ENCODE results near the gene SMG6.

DNA sequence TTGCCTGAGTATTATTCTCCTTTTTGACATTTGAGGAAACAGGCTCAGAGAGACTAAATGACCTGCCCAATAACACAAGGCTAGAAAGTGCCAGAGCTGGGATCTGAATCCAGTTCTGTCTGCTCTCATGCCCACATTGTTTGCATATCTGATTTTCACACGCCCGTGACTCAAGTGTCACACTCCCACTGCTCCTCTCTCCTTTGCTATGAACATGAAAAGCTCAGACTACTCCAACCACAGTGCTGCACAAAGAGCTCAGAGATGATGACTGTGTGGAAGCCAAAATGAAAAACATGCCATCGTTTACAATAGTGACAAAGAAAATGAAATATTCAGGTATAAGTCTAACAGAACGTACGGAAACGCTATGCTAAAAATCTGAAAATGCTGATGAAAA lies 107.9 kb downstream of the SMG6 start:
- TF ChIP-seq, protein P1, sequence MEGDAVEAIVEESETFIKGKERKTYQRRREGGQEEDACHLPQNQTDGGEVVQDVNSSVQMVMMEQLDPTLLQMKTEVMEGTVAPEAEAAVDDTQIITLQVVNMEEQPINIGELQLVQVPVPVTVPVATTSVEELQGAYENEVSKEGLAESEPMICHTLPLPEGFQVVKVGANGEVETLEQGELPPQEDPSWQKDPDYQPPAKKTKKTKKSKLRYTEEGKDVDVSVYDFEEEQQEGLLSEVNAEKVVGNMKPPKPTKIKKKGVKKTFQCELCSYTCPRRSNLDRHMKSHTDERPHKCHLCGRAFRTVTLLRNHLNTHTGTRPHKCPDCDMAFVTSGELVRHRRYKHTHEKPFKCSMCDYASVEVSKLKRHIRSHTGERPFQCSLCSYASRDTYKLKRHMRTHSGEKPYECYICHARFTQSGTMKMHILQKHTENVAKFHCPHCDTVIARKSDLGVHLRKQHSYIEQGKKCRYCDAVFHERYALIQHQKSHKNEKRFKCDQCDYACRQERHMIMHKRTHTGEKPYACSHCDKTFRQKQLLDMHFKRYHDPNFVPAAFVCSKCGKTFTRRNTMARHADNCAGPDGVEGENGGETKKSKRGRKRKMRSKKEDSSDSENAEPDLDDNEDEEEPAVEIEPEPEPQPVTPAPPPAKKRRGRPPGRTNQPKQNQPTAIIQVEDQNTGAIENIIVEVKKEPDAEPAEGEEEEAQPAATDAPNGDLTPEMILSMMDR (IDR thresholded peaks at IDR 0.05), result no peak
- no peak for TF ChIP-seq POLR2A (IDR thresholded peaks at IDR 0.05)

Measured in heart left ventricle (tissue), 13 donors.